NCI-H1694 treated with DMSO at 0.1 percent for 48 hours (cell line): ENCODE data around the gene GRK3.

Experiments used
- DNase-seq: peaks from one replicate; lab custom pipeline; 2025; lab: John Stamatoyannopoulos, UW

The GRK3 gene

GRCh38 chr22:25663654-25664053, 99.2 kb downstream of the GRK3 start:
- DNase-seq, result no peak

GRCh38 chr22:25666308-25666707, 101.8 kb downstream of the GRK3 start:
- DNase-seq, result no peak

- DNase-seq, result no peak
These were observed 104.0 kb downstream of the GRK3 start for GRCh38 chr22:25668437-25668836.

- DNase-seq, result no peak
These were observed 105.0 kb downstream of the GRK3 start for GRCh38 chr22:25669253-25670069.

DNA sequence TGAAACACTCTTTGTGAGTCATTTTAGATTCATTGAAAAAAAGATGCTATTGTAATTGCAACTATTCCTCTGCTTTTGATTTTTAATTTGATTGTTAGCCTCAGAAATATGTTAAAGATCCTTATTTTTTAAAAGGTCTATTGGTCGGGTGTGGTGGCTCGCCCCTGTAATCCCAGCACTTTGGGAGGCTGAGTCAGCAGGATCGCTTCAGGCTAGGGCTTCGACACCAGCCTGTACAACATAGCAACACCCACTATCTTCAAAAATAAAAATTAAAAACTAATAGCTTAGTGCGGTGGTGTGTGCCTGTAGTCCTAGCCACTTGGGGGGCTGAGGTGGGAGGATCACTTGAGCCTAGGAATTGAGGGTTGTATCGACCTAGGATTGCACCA, 105.6 kb downstream of the GRK3 start:
- DNase-seq, result no peak

DNA sequence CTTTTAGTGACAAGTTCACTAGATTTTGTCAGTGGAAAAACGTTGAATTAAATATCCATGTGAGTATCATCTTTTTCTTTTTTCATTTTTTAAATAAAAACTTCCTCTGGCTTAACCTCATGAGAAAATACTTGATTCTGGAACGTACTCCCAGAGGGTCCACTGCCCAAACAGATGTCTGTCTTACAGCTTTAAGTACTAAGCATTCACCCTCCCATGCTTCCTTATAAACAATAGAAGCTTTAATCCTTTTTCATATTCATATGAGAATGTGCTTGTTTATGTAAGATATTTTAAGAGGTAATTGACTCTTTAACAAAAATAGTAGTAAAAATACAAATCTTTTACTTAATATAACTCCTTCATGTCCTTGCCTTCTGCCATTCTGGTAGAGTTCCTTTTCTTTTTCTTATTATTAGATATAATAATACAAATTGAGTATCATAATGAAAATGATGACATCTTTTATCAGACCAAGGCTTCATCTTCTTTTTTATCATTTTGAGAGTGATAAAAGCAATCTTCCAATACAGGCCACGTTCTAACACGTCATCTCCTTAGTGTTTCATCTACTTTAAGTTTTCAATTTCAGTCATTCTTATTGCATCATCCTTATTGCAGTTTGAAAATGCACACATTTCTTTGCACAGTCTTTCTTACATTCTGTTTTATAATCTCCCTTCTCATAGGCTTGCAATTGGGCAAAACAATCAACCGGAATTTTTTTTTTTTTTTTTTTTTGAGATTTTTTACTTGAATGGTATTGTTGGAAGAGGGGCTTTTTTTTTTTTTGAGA, 108.0 kb downstream of the GRK3 start:
- no peak for DNase-seq

GRCh38 chr22:25673713-25674112, 109.2 kb downstream of the GRK3 start:
- no peak for DNase-seq

DNA sequence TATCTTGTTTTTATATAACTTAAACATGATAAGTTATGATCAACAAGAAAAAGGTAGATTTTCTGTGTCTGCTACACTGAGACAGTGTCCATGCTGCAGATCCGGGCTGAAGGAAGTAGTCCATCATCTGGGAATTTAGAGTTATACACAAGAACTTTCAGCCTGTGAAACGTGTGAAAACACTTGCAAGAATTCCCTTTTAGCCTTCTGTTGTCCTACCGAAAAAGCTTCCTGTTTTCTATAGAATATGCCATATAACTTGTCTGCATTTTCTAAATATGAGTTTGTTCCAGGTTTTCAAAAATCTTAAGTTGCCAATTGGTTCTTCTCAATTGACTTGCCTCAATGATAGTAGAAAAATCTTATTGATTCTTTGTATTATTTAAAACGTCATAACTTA, 113.2 kb downstream of the GRK3 start:
- no peak for DNase-seq

GRCh38 chr22:25680051-25680450, 115.6 kb downstream of the GRK3 start:
- DNase-seq, result no peak

GRCh38 chr22:25680956-25681355, 116.5 kb downstream of the GRK3 start:
- no peak for DNase-seq

GRCh38 chr22:25682109-25682508, 117.6 kb downstream of the GRK3 start:
- no peak for DNase-seq

- DNase-seq, result no peak
These were observed 124.2 kb downstream of the GRK3 start for GRCh38 chr22:25688627-25689026.

DNA sequence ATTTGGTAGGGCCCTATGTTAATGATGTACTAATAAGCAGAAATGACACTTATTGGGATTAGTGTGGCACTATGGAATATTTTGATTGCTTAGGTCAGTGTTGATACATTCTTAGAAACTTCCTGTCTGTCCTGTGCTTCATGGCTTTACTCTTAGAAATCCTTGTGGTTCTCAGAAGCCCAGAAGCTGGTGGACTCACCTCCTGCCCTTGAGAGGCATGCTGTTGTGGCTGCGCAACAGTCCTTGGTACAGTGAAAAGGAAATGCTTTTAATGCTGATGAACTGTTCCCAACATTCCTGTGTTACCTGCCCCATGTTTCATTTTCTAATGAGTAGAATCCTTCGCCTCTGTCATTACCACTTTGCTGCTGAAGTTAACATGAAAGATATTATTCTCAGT, 125.2 kb downstream of the GRK3 start:
- no peak for DNase-seq

GRCh38 chr22:25690798-25691197, 126.3 kb downstream of the GRK3 start:
- DNase-seq, result no peak

DNA sequence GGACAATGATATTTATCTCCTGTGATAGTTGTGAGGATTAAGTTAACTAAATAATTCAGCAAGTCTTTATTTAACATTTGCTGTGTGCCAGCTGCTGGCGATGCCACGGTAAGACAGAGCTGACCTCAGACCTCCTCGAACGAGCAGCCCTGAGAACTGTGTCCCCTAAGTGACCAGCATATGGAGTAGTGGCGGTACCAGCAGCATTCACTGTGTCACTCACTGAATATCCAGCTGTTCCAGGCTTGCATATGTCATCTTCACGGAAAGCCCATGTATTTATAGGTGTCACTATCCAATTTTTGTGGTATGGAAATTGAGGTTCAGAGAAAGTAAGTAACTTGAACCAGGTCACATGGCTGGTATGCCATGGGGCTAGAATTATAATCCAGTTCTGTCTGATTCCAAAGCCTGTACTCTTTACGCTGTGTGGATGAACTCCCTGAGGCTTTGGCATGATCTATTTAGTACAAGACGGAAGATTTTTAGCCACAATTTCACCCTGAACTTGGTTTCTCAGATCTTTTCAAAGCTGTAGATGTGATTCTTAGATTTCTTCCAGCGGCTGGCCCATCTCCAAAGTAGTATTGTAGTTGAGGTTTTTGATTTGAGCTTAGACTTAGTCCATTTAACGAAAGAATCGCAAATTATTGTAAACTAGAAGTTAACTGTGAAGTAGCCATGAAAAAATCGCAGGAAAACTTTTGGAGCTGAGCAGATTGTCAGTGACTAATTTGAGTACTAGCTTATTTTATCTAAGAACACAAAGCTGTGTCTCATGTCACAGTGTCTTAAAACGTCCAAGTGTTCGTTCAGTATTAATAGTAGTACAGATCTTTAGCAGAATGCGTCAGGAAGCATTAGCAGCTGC, 128.2 kb downstream of the GRK3 start:
- no peak for DNase-seq

DNA sequence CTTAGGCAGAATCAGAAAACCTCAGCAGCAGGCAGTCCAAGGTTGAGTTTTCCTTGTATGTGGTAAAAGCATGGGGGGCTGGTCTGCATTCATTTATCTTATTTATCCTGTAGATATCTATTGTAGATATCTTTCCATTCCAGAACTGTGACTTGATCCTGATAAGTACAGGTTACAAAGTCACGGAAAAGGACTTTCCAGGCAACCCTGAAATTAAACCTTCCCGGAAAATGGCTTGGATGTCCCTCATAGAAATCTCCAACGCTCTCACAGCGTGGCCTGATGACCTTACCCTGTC, 128.7 kb downstream of the GRK3 start:
- no peak for DNase-seq

GRCh38 chr22:25694196-25694907, 129.9 kb downstream of the GRK3 start:
- DNase-seq, result no peak

GRCh38 chr22:25695146-25695545, 130.7 kb downstream of the GRK3 start:
- DNase-seq, result no peak

DNA sequence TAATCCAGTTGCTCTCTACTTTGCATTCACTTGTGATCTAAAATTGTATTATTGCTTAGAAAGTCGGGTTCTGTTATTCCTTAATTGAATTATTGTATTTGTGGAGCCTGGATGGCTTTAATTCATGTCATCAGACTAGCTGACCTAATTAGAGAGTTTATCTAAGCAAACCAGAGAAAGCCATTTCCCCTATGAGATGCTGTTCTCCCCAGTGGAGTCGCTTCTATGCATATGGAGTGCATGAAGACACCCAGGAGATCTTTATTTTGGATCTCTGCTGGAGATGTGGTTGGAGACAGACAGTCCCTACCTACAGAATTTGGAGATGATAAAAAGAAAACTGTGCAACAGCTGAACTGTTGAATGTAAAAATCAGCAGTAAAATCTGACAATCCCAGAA, 132.3 kb downstream of the GRK3 start:
- no peak for DNase-seq

- DNase-seq, result no peak
These were observed 132.7 kb downstream of the GRK3 start for GRCh38 chr22:25697181-25697664.

- DNase-seq, result no peak
These were observed 133.5 kb downstream of the GRK3 start for GRCh38 chr22:25697978-25698377.

DNA sequence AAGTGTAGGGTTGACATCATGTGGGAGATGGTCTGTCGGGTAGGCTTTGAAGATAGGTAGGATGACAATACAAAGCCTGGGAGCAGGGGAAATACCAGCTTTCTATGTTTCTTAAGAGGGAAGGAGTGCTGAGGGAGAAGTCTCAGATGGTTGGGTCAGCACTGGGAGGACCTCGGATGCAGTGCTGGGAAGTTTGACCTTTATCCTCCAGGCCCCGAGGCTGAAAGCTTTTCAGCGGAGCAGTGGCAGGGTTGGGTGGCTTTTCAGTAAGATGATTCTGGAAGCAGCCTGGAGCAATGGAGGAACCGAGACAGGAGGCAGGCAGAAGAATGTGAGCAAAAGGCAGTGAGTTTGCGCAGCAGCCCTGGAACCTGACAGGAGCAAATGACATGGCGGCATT, 134.0 kb downstream of the GRK3 start:
- no peak for DNase-seq
